Spinal cord (tissue), 10 donors: ENCODE measurements around the gene INSR. TPM values are rescaled to one million over a fixed set of nuclear protein-coding genes. Genes with fewer than 3 reads are reported as not detected.

Source experiments
- DNase-seq, 6 donors: peaks; one replicate each; pipeline versions ENCODE4 v3.0.0 to v3.0.0-alpha.2; 2013 to 2015; ENCODE audit warnings: low spot score in 6 of 6, low read depth in 4 of 6
- H3K27ac ChIP-seq: one replicate; pipeline ENCODE4 v1.5.1; 2013; ENCODE audit warnings: low read depth, low read length, control low read depth
- H3K27me3 ChIP-seq: one replicate; pipeline ENCODE4 v1.6.1; 2013; ENCODE audit warnings: low read length; ENCODE audit not compliant: control insufficient read depth, insufficient read depth
- H3K36me3 ChIP-seq: one replicate; pipeline ENCODE4 v1.6.1; 2013; ENCODE audit warnings: low read length; ENCODE audit not compliant: control insufficient read depth, insufficient read depth
- H3K4me1 ChIP-seq: one replicate; pipeline ENCODE4 v1.6.1; 2013; ENCODE audit warnings: low read length; ENCODE audit not compliant: control insufficient read depth, insufficient read depth
- H3K4me3 ChIP-seq: one replicate; pipeline ENCODE4 v1.5.1; 2013; ENCODE audit warnings: low read depth, low read length, control low read depth
- H3K9me3 ChIP-seq: one replicate; pipeline ENCODE4 v1.6.1; 2013; ENCODE audit warnings: low read length; ENCODE audit not compliant: control insufficient read depth, insufficient read depth
- WGBS: methylation state at CpG from one replicate; pipeline ENCODE4 v1.1.5; 2013; ENCODE audit warnings: missing lambda C conversion rate; ENCODE audit not compliant: insufficient coverage; 5-methylcytosine and 5-hydroxymethylcytosine counted together
- polyA plus RNA-seq, 2 donors: library from polyadenylated mRNA; unstranded; fragments of 120-200 nt; gene quantifications; one replicate each; pipeline ENCODE4 v1.2.1, GENCODE V29; 2013; ENCODE audit not compliant: insufficient read length in 2 of 2
- total RNA-seq, 2 donors: library from RNA; depleted of rRNA in 1 of 2; stranded (reverse); fragments of 120-200 nt in 1 of 2; fragments of >200 nt in 1 of 2; gene quantifications; one replicate each; pipeline versions ENCODE4 v1.2.3 to v1.2.4, GENCODE V29; 2013 to 2014
- donor health status: healthy.

INSR gene
- total and polyA plus RNA-seq, 4 donors, result 15.3 to 47.7 (median 33.2) TPM

GRCh38 chr19:7260161-7260560 lies 34.1 kb downstream of the INSR start:
- Histone ChIP-seq H3K4me3 (no peak overlapping the region), H3K36me3 (peaks cover 3% of the 10 kb centered on the region), H3K9me3 (no peaks in the 10 kb centered on the region), H3K27me3 (no peaks in the 10 kb centered on the region), H3K27ac (no peak overlapping the region), H3K4me1 (no peaks in the 10 kb centered on the region)
- no peak for DNase-seq
- WGBS, result 75% methylated on average over 7 of the region's 7 CpGs

- no peak overlapping the region for H3K27ac ChIP-seq
Measured at GRCh38 chr19:7258840-7259395, 35.3 kb downstream of the INSR start.

GRCh38 chr19:7258041-7258839 lies 36.0 kb downstream of the INSR start:
- H3K27me3 ChIP-seq, result no peaks in the 10 kb centered on the region
- peaks cover 3% of the 10 kb centered on the region for H3K36me3 ChIP-seq
- DNase-seq, result no peak
- no peaks in the 10 kb centered on the region for H3K9me3 ChIP-seq
- no peak overlapping the region for H3K4me3 ChIP-seq
- no peaks in the 10 kb centered on the region for H3K4me1 ChIP-seq
- WGBS, result 97% methylated on average over 9 of the region's 10 CpGs
- no peak overlapping the region for H3K27ac ChIP-seq

More at GRCh38 chr19:7258840-7259395, 35.3 kb downstream of the INSR start:
- Histone ChIP-seq H3K4me1 (no peaks in the 10 kb centered on the region), H3K36me3 (peaks cover 3% of the 10 kb centered on the region), H3K9me3 (no peaks in the 10 kb centered on the region), H3K4me3 (no peak overlapping the region), H3K27me3 (no peaks in the 10 kb centered on the region)
- DNase-seq, result no peak
- 96% methylated on average over 1 of the region's 6 CpGs for WGBS

- no peak overlapping the region for H3K27ac ChIP-seq
- H3K4me3 ChIP-seq, result no peak overlapping the region
- DNase-seq, result no peak
- no peaks in the 10 kb centered on the region for H3K9me3 ChIP-seq
- peaks cover 3% of the 10 kb centered on the region for H3K36me3 ChIP-seq
- no peaks in the 10 kb centered on the region for H3K4me1 ChIP-seq
- WGBS, result 90% methylated on average over 6 of the region's 17 CpGs
- H3K27me3 ChIP-seq, result no peaks in the 10 kb centered on the region
Measured at GRCh38 chr19:7257148-7258040, 36.8 kb downstream of the INSR start.

GRCh38 chr19:7255631-7256030 lies 38.6 kb downstream of the INSR start:
- no peaks in the 10 kb centered on the region for H3K4me1 ChIP-seq
- H3K4me3 ChIP-seq, result no peak overlapping the region
- no peaks in the 10 kb centered on the region for H3K9me3 ChIP-seq
- 94% methylated on average over 4 of the region's 6 CpGs for WGBS
- H3K27me3 ChIP-seq, result no peaks in the 10 kb centered on the region
- DNase-seq, result no peak
- H3K27ac ChIP-seq, result no peak overlapping the region
- H3K36me3 ChIP-seq, result peaks cover 3% of the 10 kb centered on the region

- no peaks in the 10 kb centered on the region for H3K27me3 ChIP-seq
- no peak overlapping the region for H3K27ac ChIP-seq
- H3K4me3 ChIP-seq, result no peak overlapping the region
- WGBS, result 89% methylated on average over 8 of the region's 8 CpGs
- peaks cover 1% of the 10 kb centered on the region for H3K36me3 ChIP-seq
- H3K4me1 ChIP-seq, result no peaks in the 10 kb centered on the region
- no peaks in the 10 kb centered on the region for H3K9me3 ChIP-seq
- no peak for DNase-seq
Measured at GRCh38 chr19:7255119-7255518, 39.1 kb downstream of the INSR start.

- Histone ChIP-seq H3K27me3 (no peaks in the 10 kb centered on the region), H3K27ac (no peak overlapping the region), H3K36me3 (no peaks in the 10 kb centered on the region), H3K9me3 (no peaks in the 10 kb centered on the region), H3K4me3 (no peak overlapping the region), H3K4me1 (no peaks in the 10 kb centered on the region)
- DNase-seq, result no peak
- WGBS, result 89% methylated on average over 8 of the region's 11 CpGs
Measured at GRCh38 chr19:7254590-7254989, 39.6 kb downstream of the INSR start.

- H3K4me3 ChIP-seq, result no peak overlapping the region
- H3K9me3 ChIP-seq, result no peaks in the 10 kb centered on the region
- H3K36me3 ChIP-seq, result no peaks in the 10 kb centered on the region
- DNase-seq, result no peak
- WGBS, result 95% methylated on average over 9 of the region's 11 CpGs
- no peak overlapping the region for H3K27ac ChIP-seq
- no peaks in the 10 kb centered on the region for H3K27me3 ChIP-seq
- H3K4me1 ChIP-seq, result no peaks in the 10 kb centered on the region
Measured at GRCh38 chr19:7252364-7252763, 41.9 kb downstream of the INSR start.

GRCh38 chr19:7251494-7251893 lies 42.7 kb downstream of the INSR start:
- peaks cover 4% of the 10 kb centered on the region for H3K9me3 ChIP-seq
- H3K27ac ChIP-seq, result no peak overlapping the region
- DNase-seq, result no peak
- no peaks in the 10 kb centered on the region for H3K36me3 ChIP-seq
- 100% methylated on average over 2 of the region's 4 CpGs for WGBS
- no peak overlapping the region for H3K4me3 ChIP-seq
- no peaks in the 10 kb centered on the region for H3K27me3 ChIP-seq
- H3K4me1 ChIP-seq, result no peaks in the 10 kb centered on the region
